OCI-LY7 (cell line): ENCODE measurements around the gene PYGB. TPM values are rescaled to one million over a fixed set of nuclear protein-coding genes. Genes with fewer than 3 reads are reported as not detected.
A peak's percentile ranks its signal among the peaks of the same experiment; 100 is the strongest.

ENCODE experiments used
- BruUV-seq: library from RNA; stranded (reverse); fragments of 400-500 nt; replicated peaks from 2 replicates; lab custom pipeline; 2021; lab: Mats Ljungman, UMichigan
- CTCF ChIA-PET: fragments of 300-600 bp; sonication (Branson Sonifier 250); formaldehyde crosslinking; loops from one replicate; lab custom pipeline; 2022; ENCODE audit warnings: antibody characterized with exemption; ENCODE audit not compliant: unreplicated experiment; lab: Charles Lee
- POLR2A ChIA-PET: fragments of 300-600 bp; sonication (Branson Sonifier 250); formaldehyde crosslinking; loops from one replicate; lab custom pipeline; 2022; ENCODE audit warnings: antibody characterized with exemption; lab: Charles Lee
- DNase-seq: peaks from one replicate; pipeline ENCODE4 v3.0.0-alpha.2; 2015; ENCODE audit warnings: low spot score
- H2AFZ ChIP-seq: fragments of 200-600 bp; sonication (generic), shearing (Covaris generic); 2 replicates; pipeline ENCODE4 v1.6.1; 2014; ENCODE audit warnings: mild to moderate bottlenecking, antibody characterized with exemption, low read length, moderate library complexity
- H3K27ac ChIP-seq: fragments of 200-600 bp; sonication (generic); 2 replicates; pipeline ENCODE4 v1.5.1; 2014; ENCODE audit warnings: mixed run types, low read depth, mild to moderate bottlenecking, moderate library complexity, low read length, inconsistent platforms; ENCODE audit not compliant: poor library complexity, severe bottlenecking
- H3K36me3 ChIP-seq: fragments of 200-600 bp; sonication (generic); 2 replicates; pipeline ENCODE4 v1.6.1; 2014; ENCODE audit warnings: mild to moderate bottlenecking, antibody characterized with exemption, low read length, moderate library complexity, mixed read lengths; ENCODE audit not compliant: insufficient read depth
- H3K4me1 ChIP-seq: fragments of 200-600 bp; sonication (generic); 2 replicates; pipeline ENCODE4 v1.5.1; 2014; ENCODE audit warnings: mild to moderate bottlenecking, low read length; ENCODE audit not compliant: insufficient read depth, poor library complexity, severe bottlenecking
- H3K4me2 ChIP-seq: fragments of 200-600 bp; sonication (generic); 2 replicates; pipeline ENCODE4 v1.6.1; 2014; ENCODE audit warnings: mild to moderate bottlenecking, low read length
- H3K4me3 ChIP-seq: fragments of 200-600 bp; sonication (generic); 2 replicates; pipeline ENCODE4 v1.5.1; 2014; ENCODE audit warnings: mild to moderate bottlenecking, low read depth, low read length; ENCODE audit not compliant: poor library complexity, severe bottlenecking
- H3K79me2 ChIP-seq: fragments of 200-600 bp; sonication (generic); 2 replicates; pipeline ENCODE4 v1.6.1; 2016; ENCODE audit warnings: low read depth, mild to moderate bottlenecking, low read length, moderate library complexity, mixed read lengths; ENCODE audit not compliant: insufficient read depth
- H3K9me2 ChIP-seq: fragments of 200-600 bp; sonication (generic); 2 replicates; pipeline ENCODE4 v1.6.1; 2016; ENCODE audit warnings: mild to moderate bottlenecking, low read length, mixed read lengths; ENCODE audit not compliant: insufficient read depth
- H3K9me3 ChIP-seq: fragments of 200-600 bp; sonication (generic); 2 replicates; pipeline ENCODE4 v1.6.1; 2014; ENCODE audit warnings: mild to moderate bottlenecking, mixed run types, low read length, mixed read lengths
- H4K20me1 ChIP-seq: fragments of 200-600 bp; sonication (generic); 2 replicates; pipeline ENCODE4 v1.6.1; 2014; ENCODE audit warnings: mild to moderate bottlenecking, antibody characterized with exemption, low read length, moderate library complexity, mixed read lengths; ENCODE audit not compliant: insufficient read depth
- CTCF ChIP-seq: fragments of 200-600 bp; sonication (generic); conservative IDR thresholded peaks from 2 replicates; pipeline ENCODE4 v1.5.1; 2014; ENCODE audit warnings: mild to moderate bottlenecking, antibody characterized with exemption, low read length, moderate library complexity, mixed read lengths
- EZH2phosphoT487 ChIP-seq: fragments of 200-600 bp; sonication (generic); IDR thresholded peaks from 2 replicates; pipeline ENCODE4 v1.6.1; 2018; ENCODE audit warnings: low read depth, borderline replicate concordance, mild to moderate bottlenecking, mixed run types, antibody characterized with exemption, low read length, moderate library complexity, mixed read lengths
- intact Hi-C: fragments of 100-400 bp; cut with micrococcal nuclease; formaldehyde crosslinking; loops from one replicate; pipeline ENCODE4 v1.10.0; 2022; ENCODE audit not compliant: unreplicated experiment
- total RNA-seq, 2 experiments: library from RNA; depleted of rRNA in 1 of 2; stranded (reverse); fragments of >200 nt in 1 of 2; shearing (Covaris generic) in 1 of 2; gene quantifications; 2 replicates each; pipeline ENCODE4 v1.2.3, GENCODE V29; 2014 to 2022

PYGB gene
- total RNA-seq, 2 experiments from 2014 or later, result 4.9 to 7.0 TPM

GRCh38 chr20:25319241-25320034, 71.6 kb downstream of the PYGB start:
- no peaks in the 10 kb centered on the region for H3K9me2 ChIP-seq
- intact Hi-C loops, result loop anchor here (2.0 kb wide), 1 partner anchor 39 kb away; no protein-coding TSS in a partner anchor
- no peaks in the 10 kb centered on the region for H3K79me2 ChIP-seq

GRCh38 chr20:25320035-25320800, 72.3 kb downstream of the PYGB start:
- no peaks in the 10 kb centered on the region for H3K79me2 ChIP-seq
- DNase-seq, result no peak
- CTCF ChIA-PET, result no interaction called here
- no peak overlapping the region for H3K4me3 ChIP-seq
- no peaks in the 10 kb centered on the region for H3K9me2 ChIP-seq
- no peak for TF ChIP-seq EZH2phosphoT487
- no peak for TF ChIP-seq CTCF
- intact Hi-C loops, result no loop called here
- H4K20me1 ChIP-seq, result no peaks in the 10 kb centered on the region
- no peak overlapping the region for H2AFZ ChIP-seq
- BruUV-seq, result no TSS peak
- no peak overlapping the region for H3K27ac ChIP-seq
- H3K4me2 ChIP-seq, result 0 out of 2 replicates have a peak overlapping the region, but pooled peaks have one; percentile 79
- no peaks in the 10 kb centered on the region for H3K36me3 ChIP-seq
- peaks cover 42% of the 10 kb centered on the region for H3K4me1 ChIP-seq
- POLR2A ChIA-PET, result interaction anchor here (2.0 kb wide), 1 partner anchor 71 kb away, joined by 5 read pairs; the partner anchor contains the start of gene ABHD12
- no peaks in the 10 kb centered on the region for H3K9me3 ChIP-seq

More at GRCh38 chr20:25319241-25320034, 71.6 kb downstream of the PYGB start:
- H3K36me3 ChIP-seq, result no peaks in the 10 kb centered on the region
- POLR2A ChIA-PET, result interaction anchor here (0.6 to 2.0 kb wide), 4 partner anchors 24 to 78 kb away, joined by 3 to 5 read pairs (median 4); partner anchors contain the start of gene ABHD12
- H3K9me3 ChIP-seq, result no peaks in the 10 kb centered on the region
- H4K20me1 ChIP-seq, result no peaks in the 10 kb centered on the region
- TF ChIP-seq CTCF, result peak; percentile 36
- TF ChIP-seq EZH2phosphoT487, result no peak
- CTCF ChIA-PET, result interaction anchor here (0.9 kb wide), 1 partner anchor 26 kb away, joined by 4 read pairs; no protein-coding TSS in a partner anchor
- peak; percentile 63 for DNase-seq
- peak overlapping the region; percentile 68 for H2AFZ ChIP-seq
- BruUV-seq, result no TSS peak
- H3K4me3 ChIP-seq, result peak overlapping the region; percentile 45
- peaks cover 42% of the 10 kb centered on the region for H3K4me1 ChIP-seq
- peak overlapping the region; percentile 86 for H3K27ac ChIP-seq
- peak overlapping the region; percentile 79 for H3K4me2 ChIP-seq
